SH-SY5Y (cell line): ENCODE results near the gene ZFHX2.
A peak's percentile ranks its signal among the peaks of the same experiment; 100 is the strongest.

Experiments
- GATA2 ChIP-seq: IDR thresholded peaks from 2 replicates; pipeline ENCODE4 v1.6.1; 2011; ENCODE audit warnings: mild to moderate bottlenecking, low read depth, low read length
- GATA3 ChIP-seq: IDR thresholded peaks from 2 replicates; pipeline ENCODE4 v1.6.1; 2011; ENCODE audit warnings: low read depth, mild to moderate bottlenecking, low read length, moderate library complexity

The ZFHX2 gene

DNA sequence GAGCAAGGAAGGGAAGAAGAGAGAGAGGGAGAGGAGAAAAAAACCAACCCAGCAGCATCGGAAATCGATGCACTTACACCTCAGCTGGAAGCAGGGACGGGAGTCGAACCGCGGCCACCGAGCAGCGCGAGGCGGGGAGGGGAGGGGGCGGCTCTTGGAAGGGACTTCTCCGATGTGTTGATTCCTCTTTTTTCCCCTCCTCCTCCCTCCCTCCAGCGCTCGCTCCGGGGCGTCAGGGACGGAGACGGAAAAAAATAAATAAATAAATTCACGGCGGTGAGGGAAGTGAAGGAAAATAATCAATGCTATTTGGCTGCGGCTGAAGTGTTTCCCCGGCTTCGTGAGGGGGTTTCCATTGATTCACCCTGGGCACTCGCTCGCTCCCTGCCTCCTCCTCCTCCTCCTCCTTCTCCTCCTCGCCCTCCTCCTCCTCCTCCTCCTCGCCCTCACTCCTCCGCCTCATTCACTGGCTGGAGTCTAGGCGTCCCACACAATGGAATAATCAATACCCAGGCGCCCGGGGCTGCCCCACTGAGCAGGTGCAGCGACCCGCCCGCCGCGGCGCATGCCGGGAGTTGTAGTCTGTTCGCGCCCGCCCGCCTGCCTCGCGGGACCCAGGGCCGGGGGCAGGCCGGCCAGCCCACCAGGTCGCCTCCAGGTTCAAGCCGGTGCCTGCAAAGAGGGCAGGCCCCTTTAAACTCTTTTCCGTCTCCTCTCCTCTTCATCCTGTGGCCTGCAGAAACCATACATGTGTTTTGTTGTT, at the start of gene ZFHX2:
Gene ZFHX2 (minus strand): TSS at position 500 of the 763 bp plus-strand sequence. CDS start 16,440 bp downstream, outside the sequence.
- no peak for TF ChIP-seq GATA2
- TF ChIP-seq GATA3, result no peak

GRCh38 chr14:23600806-23601205, 49.2 kb upstream of the ZFHX2 start:
- TF ChIP-seq GATA2 (no peak), GATA3 (no peak)

DNA sequence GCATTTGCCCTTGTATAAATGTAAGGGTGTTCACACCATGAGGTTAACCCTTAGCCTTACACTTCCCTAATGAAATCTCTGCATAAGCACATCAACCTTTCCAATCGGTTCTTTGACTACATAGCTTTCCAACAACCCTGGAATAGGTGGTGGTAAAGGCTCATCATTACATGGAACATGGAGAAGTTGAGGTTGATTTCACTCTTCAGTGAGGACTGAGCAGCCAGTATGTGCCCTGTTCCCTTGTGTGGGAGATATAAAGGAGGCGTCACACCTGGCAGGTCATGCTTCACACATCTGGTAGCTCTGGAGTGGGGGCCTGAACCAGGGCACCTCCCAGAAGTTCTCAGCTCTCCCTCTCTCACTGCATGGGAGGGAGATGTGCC, 48.8 kb upstream of the ZFHX2 start:
- no peak for TF ChIP-seq GATA2
- no peak for TF ChIP-seq GATA3

DNA sequence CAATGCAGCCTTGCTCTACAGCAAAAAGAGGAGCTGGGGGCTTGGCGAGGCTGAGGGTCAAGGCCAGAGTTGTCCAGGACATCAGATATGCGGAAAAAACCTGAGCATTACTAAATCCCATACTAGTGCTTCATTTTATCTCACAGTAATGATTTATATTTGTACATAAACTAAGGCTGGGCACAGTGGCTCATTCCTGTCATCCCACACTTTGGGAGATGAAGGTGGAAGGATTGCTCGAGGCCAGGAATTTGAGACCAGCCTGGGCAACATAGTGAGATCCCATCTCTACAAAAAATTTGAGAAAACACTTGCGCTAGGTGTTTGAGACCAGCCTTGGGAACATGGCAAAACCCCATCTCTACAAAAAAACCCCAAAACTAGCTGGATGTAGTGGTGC, 38.6 kb upstream of the ZFHX2 start:
- TF ChIP-seq GATA2, result no peak
- TF ChIP-seq GATA3, result no peak

GRCh38 chr14:23589606-23590005, 38.0 kb upstream of the ZFHX2 start:
- no peak for TF ChIP-seq GATA3
- TF ChIP-seq GATA2, result no peak

- TF ChIP-seq GATA3 (peak; percentile 68), GATA2 (peak; percentile 95)
Measured at GRCh38 chr14:23588884-23589598, 37.5 kb upstream of the ZFHX2 start.

GRCh38 chr14:23582906-23583760, 31.6 kb upstream of the ZFHX2 start:
- TF ChIP-seq GATA2 (no peak), GATA3 (no peak)

DNA sequence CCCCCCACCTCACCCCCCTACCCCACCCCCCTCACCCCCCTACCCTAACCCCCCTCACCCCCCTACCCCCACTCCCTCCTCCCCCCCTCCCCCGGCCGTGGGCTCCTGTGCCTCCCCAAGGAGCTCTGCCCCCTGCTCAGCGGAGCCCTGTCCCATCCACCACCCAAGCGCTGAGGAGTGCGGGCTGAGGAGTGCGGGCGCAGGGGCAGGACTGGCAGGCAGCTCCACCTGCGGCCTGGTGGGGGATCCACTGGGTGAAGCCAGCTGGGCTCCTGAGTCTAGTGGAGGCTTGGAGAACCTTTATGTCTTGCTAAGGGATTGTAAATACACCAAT, 29.4 kb upstream of the ZFHX2 start:
- TF ChIP-seq GATA2 (no peak), GATA3 (no peak)

DNA sequence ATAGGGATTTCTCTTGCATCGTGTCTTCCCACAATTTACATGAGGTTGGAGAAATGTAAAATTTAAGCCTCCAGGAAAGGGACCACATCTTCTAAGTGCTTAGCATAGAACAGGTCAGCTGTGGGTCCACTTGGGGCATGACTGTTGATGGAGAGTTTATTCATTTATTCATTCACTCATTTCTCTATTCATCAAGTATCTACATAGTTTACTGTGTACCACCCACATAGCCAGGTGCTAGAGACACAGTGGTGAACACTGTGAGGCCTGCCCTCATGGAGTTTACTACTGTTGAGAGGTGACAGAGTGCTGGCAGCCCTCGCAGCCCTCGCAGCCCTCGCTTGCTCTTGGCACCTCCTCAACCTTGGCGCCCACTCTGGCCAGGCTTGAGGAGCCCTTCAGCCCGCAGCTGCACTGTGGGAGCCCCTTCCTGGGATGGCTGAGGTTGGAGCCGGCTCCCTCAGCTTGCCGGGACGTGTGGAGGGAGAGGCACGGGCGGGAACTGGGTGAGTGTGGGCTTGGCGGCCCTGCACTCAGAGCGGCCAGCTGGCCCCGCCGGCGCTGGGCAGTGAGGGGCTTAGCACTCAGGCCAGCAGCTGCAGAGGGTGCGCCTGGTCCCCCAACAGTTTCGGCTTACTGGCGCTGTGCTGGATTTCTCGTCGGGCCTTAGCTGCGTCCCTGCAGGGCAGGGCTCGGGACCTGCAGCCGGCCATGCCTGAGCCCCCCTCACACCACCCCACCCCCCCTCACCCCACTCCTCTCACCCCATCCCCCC, 28.8 kb upstream of the ZFHX2 start:
- TF ChIP-seq GATA3, result no peak
- no peak for TF ChIP-seq GATA2

GRCh38 chr14:23579739-23580138, 28.2 kb upstream of the ZFHX2 start:
- no peak for TF ChIP-seq GATA3
- no peak for TF ChIP-seq GATA2

DNA sequence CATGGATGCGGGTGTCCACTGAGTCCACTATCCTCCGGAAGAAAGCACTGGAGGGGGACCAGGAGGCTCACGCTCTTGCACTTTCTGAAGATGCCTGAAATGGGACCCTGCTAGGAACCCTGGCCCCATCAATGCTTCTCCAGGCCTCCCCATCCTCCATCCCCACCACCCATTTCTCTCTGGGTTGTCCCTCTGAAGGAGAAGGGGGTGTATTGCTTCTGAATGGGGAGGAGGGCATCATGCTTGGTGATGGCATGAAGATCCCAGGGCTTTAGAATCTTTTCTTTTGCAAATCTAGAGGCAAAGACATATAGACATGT, 27.7 kb upstream of the ZFHX2 start:
- TF ChIP-seq GATA2 (no peak), GATA3 (no peak)

DNA sequence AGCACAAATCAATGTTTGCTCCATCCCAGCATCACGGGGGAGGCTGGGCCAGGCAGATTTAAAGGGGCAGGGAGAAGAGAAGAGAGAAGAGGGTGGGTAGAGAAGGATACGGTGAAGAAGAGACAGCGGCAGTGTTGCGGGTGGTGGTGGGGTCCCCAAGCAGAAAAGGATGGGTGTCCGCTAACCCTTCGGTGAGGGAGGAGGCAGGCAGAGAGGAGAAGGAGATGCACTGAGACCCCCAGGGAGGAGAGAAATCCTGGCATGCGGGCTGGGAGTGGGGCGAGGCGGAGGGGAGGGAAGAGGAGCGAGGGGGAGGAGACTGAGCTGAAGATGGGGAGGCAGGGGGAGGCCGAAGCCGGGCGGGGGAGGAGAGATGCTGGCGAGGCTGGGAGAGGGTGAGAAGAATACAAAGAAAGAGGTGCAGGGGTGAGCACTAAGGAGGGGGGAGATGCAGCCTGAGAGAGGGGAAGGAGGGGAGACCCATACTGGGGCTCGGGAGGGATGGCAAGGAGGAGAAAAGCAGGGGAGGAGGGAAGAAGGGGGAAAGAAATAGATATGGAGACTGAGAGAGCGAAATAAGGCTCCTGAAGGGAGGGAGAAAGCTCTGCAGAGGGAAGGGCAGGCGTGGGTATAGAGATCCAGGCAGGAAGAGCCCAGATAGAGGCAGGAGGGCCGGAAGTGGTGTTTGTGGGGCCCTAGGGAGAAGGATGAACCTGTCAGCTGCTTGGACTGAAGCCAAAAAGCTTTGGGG, 27.2 kb upstream of the ZFHX2 start, which contains the start of gene JPH4:
Gene JPH4 (minus strand): TSS at position 231 of the 751 bp plus-strand sequence. CDS start 1,337 bp downstream, outside the sequence.
- TF ChIP-seq GATA2 (no peak), GATA3 (no peak)
